HG03457 (cell line): Measurements from ENCODE around the gene DHX32.
A peak's percentile ranks its signal among the peaks of the same experiment; 100 is the strongest.

Experiments
- ATAC-seq: cut with Tn5 transposase; IDR thresholded peaks from one replicate; pipeline ENCODE4 v1.9.1; 2021; ENCODE audit warnings: moderate number of reproducible peaks; ENCODE audit not compliant: unreplicated experiment

DHX32 gene

GRCh38 chr10:125850766-125851731 is 30.0 kb downstream of the DHX32 start:
- ATAC-seq = no peak

DNA sequence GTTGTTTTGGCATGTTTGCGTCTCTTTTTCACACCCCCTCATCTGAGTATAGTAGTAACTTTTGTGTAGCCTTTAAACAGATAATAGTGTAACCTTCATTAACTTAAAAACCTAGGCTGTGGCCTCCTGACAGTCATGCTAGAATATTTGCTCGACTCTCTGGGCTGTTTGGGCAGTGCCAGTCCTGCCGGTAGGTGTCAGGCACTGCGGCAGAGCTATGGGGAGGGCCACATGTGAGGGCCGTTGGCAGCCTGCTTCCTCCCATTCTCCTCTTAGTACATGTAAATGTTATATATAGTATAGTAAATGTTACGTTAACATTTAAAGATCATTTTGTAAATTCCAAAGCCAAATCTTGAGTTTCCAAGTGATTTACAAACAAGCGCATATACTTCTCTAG is 31.6 kb downstream of the DHX32 start:
- ATAC-seq = no peak

- ATAC-seq = no peak
Observed at GRCh38 chr10:125848857-125849256, 32.2 kb downstream of the DHX32 start.

DNA sequence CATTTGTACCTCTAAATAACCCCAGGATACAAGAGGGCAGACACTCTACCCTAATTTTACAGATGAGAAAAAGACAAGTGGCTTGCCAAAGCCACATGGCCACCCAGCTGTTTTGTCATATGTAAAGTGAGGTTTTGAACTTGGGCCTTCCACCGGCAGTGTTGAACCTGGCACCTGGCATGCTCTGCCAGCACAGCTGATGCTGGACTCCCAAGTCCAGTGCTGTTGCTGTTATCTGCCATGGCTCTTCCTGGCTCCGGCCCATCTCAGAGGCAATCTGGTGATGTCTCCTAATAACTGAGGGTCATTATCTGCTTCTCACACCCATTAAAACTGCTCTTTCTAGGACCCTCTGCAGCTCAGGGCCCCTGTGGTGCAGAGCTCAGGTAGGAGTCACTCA is 32.7 kb downstream of the DHX32 start:
- no peak for ATAC-seq

GRCh38 chr10:125846894-125847293 is 34.2 kb downstream of the DHX32 start:
- no peak for ATAC-seq

DNA sequence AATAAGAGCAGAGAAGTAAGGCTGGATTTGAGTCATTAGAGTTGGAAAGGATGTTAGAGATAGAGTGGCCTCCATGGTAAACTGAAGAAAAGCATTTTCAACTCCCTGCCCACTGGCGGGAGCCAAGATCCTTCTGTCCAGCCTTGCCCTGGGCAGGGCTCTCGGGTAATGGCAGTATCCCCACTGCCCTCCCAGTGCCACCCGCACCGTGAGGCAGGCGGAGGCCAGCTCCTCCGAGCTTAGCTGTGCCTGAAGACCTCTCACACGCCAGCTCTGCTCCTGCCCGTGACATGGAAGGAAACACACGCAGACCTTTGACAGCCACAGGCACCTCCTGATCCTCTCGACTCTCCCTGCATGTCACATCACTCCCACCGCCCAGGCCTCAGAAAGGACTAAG is 35.5 kb downstream of the DHX32 start:
- ATAC-seq = no peak

- ATAC-seq = no peak
Observed at GRCh38 chr10:125844751-125845221, 36.3 kb downstream of the DHX32 start.

- no peak for ATAC-seq
Observed at GRCh38 chr10:125843603-125844329, 37.3 kb downstream of the DHX32 start.

- no peak for ATAC-seq
Observed at GRCh38 chr10:125840955-125841354, 40.1 kb downstream of the DHX32 start.

GRCh38 chr10:125840406-125840805 is 40.7 kb downstream of the DHX32 start:
- ATAC-seq = no peak

DNA sequence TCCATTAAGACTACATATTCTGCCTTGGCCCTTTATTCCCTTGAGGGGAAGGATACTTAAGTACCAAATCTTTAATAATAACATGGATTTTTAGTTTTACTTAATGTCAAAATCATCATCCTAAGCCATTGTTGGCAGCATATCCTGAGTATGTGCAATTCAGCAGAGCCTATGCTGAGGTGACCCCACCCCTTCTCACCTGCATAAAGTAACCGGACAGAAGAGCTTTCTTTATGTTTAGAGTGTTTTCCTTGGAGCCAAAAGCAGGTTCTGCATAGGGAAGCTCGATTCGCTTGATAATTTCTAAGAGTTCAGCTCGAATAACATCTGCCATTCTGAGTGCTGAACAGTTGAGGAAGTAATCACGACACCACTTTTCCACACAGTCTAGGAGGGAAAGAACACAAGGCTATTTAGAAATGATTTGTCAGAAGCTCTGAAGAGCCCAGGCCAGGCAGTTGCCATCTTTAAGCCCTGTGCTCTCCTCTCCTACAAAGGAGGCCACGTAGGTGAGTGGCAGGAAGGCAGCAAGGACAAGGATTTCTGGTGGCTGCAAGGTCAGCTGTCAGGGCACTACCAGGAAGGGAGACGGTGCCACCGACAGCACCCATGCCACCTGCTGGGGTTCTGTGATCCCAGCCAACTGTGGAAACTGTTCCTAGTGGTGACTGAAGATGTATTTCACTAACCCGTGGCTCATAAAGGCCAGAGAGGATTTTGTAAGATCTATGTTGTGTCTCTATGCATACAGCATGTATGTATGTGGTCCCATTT is 42.1 kb downstream of the DHX32 start:
- ATAC-seq = no peak

DNA sequence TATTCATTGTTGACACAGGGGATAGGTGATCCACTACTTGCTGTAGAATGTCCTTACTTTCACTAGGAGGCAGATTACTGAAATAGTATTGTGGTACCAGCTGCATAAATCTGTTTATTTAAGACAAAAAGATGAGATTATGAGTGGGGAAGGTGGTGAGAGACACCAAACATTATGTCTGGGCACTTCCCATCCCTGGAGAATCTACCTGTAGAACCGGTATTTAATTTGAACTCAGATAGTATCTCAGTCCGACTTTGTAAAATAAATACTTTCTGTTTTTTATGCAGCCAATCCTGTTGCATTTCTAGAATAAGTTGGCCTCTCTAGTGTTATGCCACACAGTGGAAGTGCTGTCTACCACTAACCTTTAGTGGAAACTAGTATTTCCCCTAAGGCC is 44.3 kb downstream of the DHX32 start:
- no peak for ATAC-seq

- no peak for ATAC-seq
Observed at GRCh38 chr10:125828311-125828710, 52.8 kb downstream of the DHX32 start.

DNA sequence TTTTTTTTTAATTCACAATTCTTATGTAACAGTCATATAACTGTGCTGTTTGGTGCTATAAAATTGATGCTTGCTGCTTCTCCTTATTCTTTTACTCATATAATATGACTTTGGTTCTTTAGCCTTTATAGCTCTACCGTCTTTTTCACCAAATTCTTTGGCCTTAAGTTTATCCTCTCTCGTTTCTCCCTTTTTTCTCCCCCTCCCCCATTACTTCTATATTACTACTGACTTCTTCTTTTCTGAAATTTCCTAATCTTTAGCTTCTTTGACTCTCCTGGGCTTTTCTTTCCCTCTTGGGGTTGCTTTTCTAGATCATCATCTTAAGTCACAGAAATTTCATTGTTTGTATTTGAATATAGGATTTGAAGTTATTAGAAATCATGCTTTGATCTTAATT is 54.0 kb downstream of the DHX32 start:
- no peak for ATAC-seq

DNA sequence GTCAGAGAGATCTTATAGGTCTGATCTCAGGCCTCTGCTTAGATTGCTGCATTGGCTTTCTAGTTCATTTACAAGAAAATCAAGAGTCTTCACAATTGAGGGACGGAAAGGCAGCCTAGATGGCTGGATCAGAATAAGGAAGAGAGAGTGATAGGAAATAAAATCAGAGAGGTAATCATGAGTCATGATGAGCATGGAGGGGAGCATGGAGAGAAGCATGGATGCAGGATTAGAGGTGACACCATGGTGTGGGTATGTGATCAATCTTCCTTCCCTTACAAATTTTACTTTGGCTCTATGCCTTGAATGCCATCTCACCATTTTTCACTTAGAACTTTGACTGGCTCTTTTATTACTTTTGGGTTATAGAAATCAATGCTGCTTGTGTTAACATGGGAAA is 56.4 kb downstream of the DHX32 start:
- no peak for ATAC-seq

DNA sequence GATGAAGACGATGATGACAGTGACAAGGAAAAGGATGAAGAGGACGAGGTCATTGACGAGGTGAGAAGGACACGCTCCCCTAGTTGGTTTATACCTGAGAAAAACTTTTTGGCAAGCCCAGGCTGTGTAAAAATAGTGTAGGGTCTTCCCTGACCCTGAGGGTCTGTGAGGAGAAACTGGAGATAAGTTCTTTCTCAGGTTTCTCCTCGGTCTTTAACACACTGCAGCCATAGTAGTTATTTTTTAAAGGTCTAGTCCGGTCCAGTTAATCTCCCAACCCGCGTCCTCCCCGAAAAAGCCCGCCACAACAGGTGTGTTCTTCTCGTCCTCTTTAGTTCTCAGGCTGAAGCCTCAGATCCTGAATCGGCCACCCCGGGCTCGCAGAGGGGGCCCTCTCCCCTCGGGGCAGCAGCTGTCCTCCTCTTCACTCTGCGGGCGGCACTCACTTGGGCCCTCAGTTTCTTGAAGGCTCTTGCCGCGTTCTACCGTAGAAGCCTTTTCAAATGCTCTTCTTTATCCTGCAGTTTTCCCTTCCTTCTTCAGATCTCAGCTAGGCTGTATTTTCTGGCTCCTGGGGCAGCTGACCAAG is 57.3 kb downstream of the DHX32 start:
- no peak for ATAC-seq

DNA sequence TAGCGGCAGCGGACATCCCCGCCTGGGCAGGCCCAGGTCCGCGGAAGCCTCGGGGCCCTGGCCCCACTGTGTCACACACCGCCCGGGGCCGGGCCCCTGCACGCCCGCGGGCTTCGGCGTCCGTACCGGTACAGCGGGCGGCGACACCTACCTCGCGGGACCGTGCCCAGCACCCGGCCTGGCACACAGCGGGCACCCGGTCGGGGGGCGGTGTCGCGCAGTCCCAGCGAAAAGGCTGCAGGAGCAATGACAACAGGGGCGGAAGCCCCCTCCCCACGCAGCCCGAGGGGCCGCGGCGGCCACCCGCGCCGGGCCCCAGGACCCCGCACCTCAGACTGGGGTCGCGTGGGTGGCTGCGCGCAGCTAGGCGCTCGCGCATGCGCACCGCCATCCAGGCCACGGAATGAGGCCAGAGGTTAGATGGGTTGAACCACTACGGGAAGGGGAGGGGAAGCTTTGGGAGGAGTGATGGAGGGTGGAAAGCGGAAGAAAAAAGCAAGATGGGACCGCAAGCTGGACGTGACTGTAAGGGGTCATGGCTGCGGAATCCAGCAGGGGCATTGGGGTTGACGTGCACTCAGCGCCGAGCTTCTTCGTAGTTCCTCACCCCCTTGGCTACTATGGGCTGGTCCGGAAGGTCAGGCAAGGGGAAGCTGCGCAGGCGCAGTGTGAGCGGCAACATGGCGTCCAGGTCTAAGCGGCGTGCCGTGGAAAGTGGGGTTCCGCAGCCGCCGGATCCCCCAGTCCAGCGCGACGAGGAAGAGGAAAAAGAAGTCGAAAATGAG is 58.0 kb downstream of the DHX32 start, which contains the start of the genes BCCIP and UROS:
TSS of gene BCCIP (plus strand) at position 669 of the 785 bp plus-strand sequence. CDS start at position 681, 12 bp downstream.
TSS of gene UROS (minus strand) at position 381 of the 785 bp plus-strand sequence. CDS start 6,759 bp downstream, outside the sequence.
- ATAC-seq = peak; percentile 74

GRCh38 chr10:125820701-125821100 is 60.4 kb downstream of the DHX32 start:
- peak; percentile 47 for ATAC-seq

DNA sequence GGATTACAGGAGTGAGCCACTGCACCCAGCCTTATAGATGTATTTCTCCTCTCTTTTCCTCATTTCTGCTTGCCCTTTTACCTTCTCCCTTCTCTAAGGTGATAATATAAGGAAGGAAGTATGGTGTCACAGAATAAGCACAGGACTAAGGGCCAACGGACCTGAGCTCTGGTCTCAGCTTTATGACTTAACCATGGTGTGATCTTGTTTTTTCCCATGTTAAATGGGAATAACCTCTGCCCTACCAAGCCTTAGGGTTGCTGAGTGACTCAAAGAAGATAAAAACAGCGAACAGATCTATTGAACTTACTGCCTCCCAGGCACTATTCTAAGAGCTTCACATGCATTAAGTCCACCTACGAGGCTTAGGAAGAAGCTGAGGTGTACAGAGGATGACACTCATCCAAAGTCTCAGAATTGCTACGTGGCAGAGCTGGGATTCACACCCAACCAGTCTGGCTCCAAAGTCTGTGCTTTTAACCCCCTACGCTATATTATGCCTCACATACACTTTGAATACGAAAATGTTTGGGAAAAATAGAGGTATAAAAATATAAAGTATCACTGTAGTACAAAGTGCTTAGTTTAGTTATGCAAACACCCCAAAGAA is 63.6 kb downstream of the DHX32 start:
- ATAC-seq = no peak
